HCT116 (cell line): ENCODE data around the gene CEP162. TPM values are rescaled to one million over a fixed set of nuclear protein-coding genes. Genes with fewer than 3 reads are reported as not detected.

Experiments
- ATAC-seq: fragments of 200-7000 bp; cut with Tn5 transposase; 2 replicates; pipeline ENCODE4 v1.9.1; 2020; ENCODE audit warnings: mild to moderate bottlenecking, moderate library complexity
- BruUV-seq: library from RNA; stranded (reverse); fragments of 400-500 nt; replicated peaks from 2 replicates; lab custom pipeline; 2021; lab: Mats Ljungman, UMichigan
- CTCF ChIA-PET: fragments of 300-600 bp; sonication (Branson Sonifier 250); formaldehyde crosslinking; loops from one replicate; lab custom pipeline; 2021; ENCODE audit warnings: antibody characterized with exemption; lab: Charles Lee
- POLR2A ChIA-PET: fragments of 300-600, 350-600 bp; sonication (Branson Sonifier 250); formaldehyde crosslinking; loops from one replicate; lab custom pipeline; 2021; ENCODE audit warnings: antibody characterized with exemption; lab: Charles Lee
- RAD21 ChIA-PET, 2 experiments: fragments of 300-600 bp; sonication (Branson Sonifier 250); formaldehyde crosslinking; loops; one replicate each; lab custom pipeline; 2023; ENCODE audit warnings: low total read pairs in 2 of 2; ENCODE audit not compliant: uncharacterized antibody in 2 of 2, unreplicated experiment in 2 of 2, low non-redundant PET in 1 of 2; lab: Charles Lee
- DNase-seq: peaks from one replicate; pipeline ENCODE4 v3.0.0-alpha.2; 2010; ENCODE audit warnings: low read depth, low spot score
- H2AFZ ChIP-seq: fragments of 200-600 bp; shearing (Covaris generic), sonication (generic); 2 replicates; pipeline ENCODE4 v1.6.1; 2017; ENCODE audit warnings: low read depth, mixed run types, mixed read lengths, antibody characterized with exemption, low read length; ENCODE audit not compliant: poor library complexity, severe bottlenecking
- H3K27ac ChIP-seq: 2 replicates; pipeline ENCODE4 v1.5.1; 2012; ENCODE audit warnings: low read depth, low read length
- H3K27me3 ChIP-seq: fragments of 200-600 bp; sonication (generic); 2 replicates; pipeline ENCODE4 v1.6.1; 2016; ENCODE audit warnings: mixed run types, low read length, mixed read lengths; ENCODE audit not compliant: insufficient read depth
- H3K36me3 ChIP-seq, 2 experiments: fragments of 200-500 bp in 1 of 2; fragments of 200-600 bp in 1 of 2; sonication (Bioruptor generic) in 1 of 2; sonication (generic) in 1 of 2; 2 replicates each; pipeline versions ENCODE4 v1.5.1 to v1.6.1; 2014 to 2016; ENCODE audit warnings: low read length in 2 of 2, inconsistent platforms in 1 of 2, mixed read lengths in 1 of 2, mixed run types in 1 of 2; ENCODE audit not compliant: insufficient read depth in 2 of 2, control insufficient read depth in 1 of 2
- H3K4me1 ChIP-seq, 2 experiments: fragments of 200-600 bp in 1 of 2; sonication (generic) in 1 of 2; 2 replicates each; pipeline versions ENCODE4 v1.5.1 to v1.6.1; 2012 to 2017; ENCODE audit warnings: low read length in 2 of 2, inconsistent platforms in 1 of 2, mild to moderate bottlenecking in 1 of 2, mixed read lengths in 1 of 2, mixed run types in 1 of 2, moderate library complexity in 1 of 2; ENCODE audit not compliant: insufficient read depth in 2 of 2, control insufficient read depth in 1 of 2
- H3K4me2 ChIP-seq: fragments of 200-600 bp; sonication (generic); 2 replicates; pipeline ENCODE4 v1.6.1; 2017; ENCODE audit warnings: mixed run types, low read length, mixed read lengths
- H3K4me3 ChIP-seq, 2 experiments: fragments of 200-600 bp in 1 of 2; sonication (generic) in 1 of 2; replicated peaks in 1 of 2; 2 replicates each; pipeline ENCODE4 v1.5.1; 2011 to 2016; ENCODE audit warnings: low read length in 2 of 2, control low read depth in 1 of 2, low read depth in 1 of 2, mild to moderate bottlenecking in 1 of 2, mixed read lengths in 1 of 2, mixed run types in 1 of 2
- H3K79me2 ChIP-seq: fragments of 200-600 bp; sonication (generic); 2 replicates; pipeline ENCODE4 v1.6.1; 2017; ENCODE audit warnings: mild to moderate bottlenecking, mixed run types, low read length, moderate library complexity, mixed read lengths; ENCODE audit not compliant: insufficient read depth
- H3K9ac ChIP-seq: fragments of 200-600 bp; sonication (generic); 2 replicates; pipeline ENCODE4 v1.6.1; 2016; ENCODE audit warnings: low read length, mixed read lengths
- H3K9me2 ChIP-seq: fragments of 200-600 bp; sonication (generic), shearing (Covaris generic); 2 replicates; pipeline ENCODE4 v1.6.1; 2017; ENCODE audit warnings: mixed run types, mild to moderate bottlenecking, moderate library complexity; ENCODE audit not compliant: insufficient read depth
- H3K9me3 ChIP-seq, 2 experiments: fragments of 200-500 bp in 1 of 2; fragments of 200-600 bp in 1 of 2; sonication (Bioruptor generic) in 1 of 2; sonication (generic) in 1 of 2; 2 replicates each; pipeline ENCODE4 v1.6.1; 2014 to 2017; ENCODE audit warnings: low read length in 2 of 2, mixed read lengths in 2 of 2, inconsistent platforms in 1 of 2, low read depth in 1 of 2, mild to moderate bottlenecking in 1 of 2, mixed run types in 1 of 2, moderate library complexity in 1 of 2; ENCODE audit not compliant: control insufficient read depth in 1 of 2, insufficient read depth in 1 of 2
- H4K20me1 ChIP-seq: fragments of 200-600 bp; sonication (generic), shearing (Covaris generic); 2 replicates; pipeline ENCODE4 v1.6.1; 2017; ENCODE audit warnings: mixed run types, mild to moderate bottlenecking, moderate library complexity; ENCODE audit not compliant: insufficient read depth
- CEBPB ChIP-seq: IDR thresholded peaks from 2 replicates; pipeline ENCODE4 v1.6.1; 2012; ENCODE audit warnings: low read depth
- ELF1 ChIP-seq: IDR thresholded peaks from 2 replicates; pipeline ENCODE4 v1.6.1; 2012; ENCODE audit warnings: low read depth, borderline replicate concordance
- EZH2 ChIP-seq: fragments of 200-600 bp; sonication (generic); IDR thresholded peaks from 2 replicates; pipeline ENCODE4 v1.6.1; 2017; ENCODE audit warnings: antibody characterized with exemption, mixed run types
- JUND ChIP-seq: IDR thresholded peaks from 2 replicates; pipeline ENCODE4 v1.6.1; 2012
- POLR2A ChIP-seq: IDR thresholded peaks from 2 replicates; pipeline ENCODE4 v1.7.0; 2011; ENCODE audit warnings: borderline replicate concordance; ENCODE audit not compliant: insufficient read depth, insufficient read length; ENCODE audit errors: extremely low read depth
- SIN3A ChIP-seq: IDR thresholded peaks from 2 replicates; pipeline ENCODE4 v1.6.1; 2012; ENCODE audit warnings: low read depth
- SP1 ChIP-seq: IDR thresholded peaks from 2 replicates; pipeline ENCODE4 v1.6.1; 2012; ENCODE audit warnings: low read depth
- SRF ChIP-seq: IDR thresholded peaks from 2 replicates; pipeline ENCODE4 v1.6.1; 2012; ENCODE audit warnings: low read depth
- ZNF274 ChIP-seq: fragments of 200-500 bp; sonication (Bioruptor generic); IDR thresholded peaks from 2 replicates; pipeline ENCODE4 v1.6.1; 2014; ENCODE audit warnings: mild to moderate bottlenecking, low read depth, low read length, inconsistent platforms
- intact Hi-C: fragments of 100-400 bp; cut with micrococcal nuclease; formaldehyde crosslinking; loops from 2 replicates; pipeline ENCODE4 v1.10.0; 2022
- total RNA-seq: library from RNA; stranded (reverse); gene quantifications from one replicate; pipeline ENCODE4 v1.2.1, GENCODE V29; 2021; ENCODE audit not compliant: unreplicated experiment
- TF ChIP-seq, protein P1 (sequence below): IDR thresholded peaks from 2 replicates; pipeline ENCODE4 v1.6.1; 2011; ENCODE audit warnings: mild to moderate bottlenecking, low read length, moderate library complexity; ENCODE audit not compliant: insufficient replicate concordance; ENCODE audit errors: extremely low read depth
- TF ChIP-seq, protein P2 (sequence below): IDR thresholded peaks from 2 replicates; pipeline ENCODE4 v1.6.1; 2012
- TF ChIP-seq, protein P3 (sequence below): IDR thresholded peaks from 2 replicates; pipeline ENCODE4 v1.6.1; 2012; ENCODE audit warnings: low read depth

Gene CEP162
- total RNA-seq, 1 experiment from 2014 or later: 5.5 TPM

DNA sequence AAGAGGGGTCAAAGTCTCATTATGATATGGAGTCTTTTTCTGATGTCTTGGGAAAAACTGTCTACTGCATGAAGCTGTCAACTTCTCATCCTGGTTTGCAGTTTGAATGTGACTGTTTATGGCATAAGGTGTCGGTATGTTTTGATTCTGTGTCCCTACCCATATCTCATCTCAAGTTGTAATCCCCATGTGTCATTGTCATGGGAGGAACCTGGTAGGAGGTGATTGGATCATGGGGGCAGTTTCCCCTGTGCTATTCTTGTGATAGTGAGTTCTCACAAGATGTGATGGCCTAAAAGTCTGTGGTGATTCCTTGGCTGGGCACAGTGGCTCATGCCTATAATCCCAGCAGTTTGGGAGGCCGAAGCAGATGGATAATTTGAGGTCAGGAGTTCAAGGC is 146.2 kb downstream of the CEP162 start:
- ATAC-seq (no peak), DNase-seq (no peak)
- no peaks in the 10 kb centered on the region for H3K9me2 ChIP-seq
- H3K27ac ChIP-seq: no peak overlapping the region
- BruUV-seq: no TSS peak
- ChIA-PET RAD21 (no interaction called here), CTCF (no interaction called here), POLR2A (no interaction called here)
- TF ChIP-seq POLR2A (no peak), JUND (no peak), SRF (no peak), EZH2 (no peak), SIN3A (no peak), ZNF274 (no peak), ELF1 (no peak), CEBPB (no peak), SP1 (no peak)
- TF ChIP-seq, protein P1, sequence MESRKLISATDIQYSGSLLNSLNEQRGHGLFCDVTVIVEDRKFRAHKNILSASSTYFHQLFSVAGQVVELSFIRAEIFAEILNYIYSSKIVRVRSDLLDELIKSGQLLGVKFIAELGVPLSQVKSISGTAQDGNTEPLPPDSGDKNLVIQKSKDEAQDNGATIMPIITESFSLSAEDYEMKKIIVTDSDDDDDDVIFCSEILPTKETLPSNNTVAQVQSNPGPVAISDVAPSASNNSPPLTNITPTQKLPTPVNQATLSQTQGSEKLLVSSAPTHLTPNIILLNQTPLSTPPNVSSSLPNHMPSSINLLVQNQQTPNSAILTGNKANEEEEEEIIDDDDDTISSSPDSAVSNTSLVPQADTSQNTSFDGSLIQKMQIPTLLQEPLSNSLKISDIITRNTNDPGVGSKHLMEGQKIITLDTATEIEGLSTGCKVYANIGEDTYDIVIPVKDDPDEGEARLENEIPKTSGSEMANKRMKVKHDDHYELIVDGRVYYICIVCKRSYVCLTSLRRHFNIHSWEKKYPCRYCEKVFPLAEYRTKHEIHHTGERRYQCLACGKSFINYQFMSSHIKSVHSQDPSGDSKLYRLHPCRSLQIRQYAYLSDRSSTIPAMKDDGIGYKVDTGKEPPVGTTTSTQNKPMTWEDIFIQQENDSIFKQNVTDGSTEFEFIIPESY: no peak
- TF ChIP-seq, protein P2, sequence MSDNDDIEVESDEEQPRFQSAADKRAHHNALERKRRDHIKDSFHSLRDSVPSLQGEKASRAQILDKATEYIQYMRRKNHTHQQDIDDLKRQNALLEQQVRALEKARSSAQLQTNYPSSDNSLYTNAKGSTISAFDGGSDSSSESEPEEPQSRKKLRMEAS: no peak
- TF ChIP-seq, protein P3, sequence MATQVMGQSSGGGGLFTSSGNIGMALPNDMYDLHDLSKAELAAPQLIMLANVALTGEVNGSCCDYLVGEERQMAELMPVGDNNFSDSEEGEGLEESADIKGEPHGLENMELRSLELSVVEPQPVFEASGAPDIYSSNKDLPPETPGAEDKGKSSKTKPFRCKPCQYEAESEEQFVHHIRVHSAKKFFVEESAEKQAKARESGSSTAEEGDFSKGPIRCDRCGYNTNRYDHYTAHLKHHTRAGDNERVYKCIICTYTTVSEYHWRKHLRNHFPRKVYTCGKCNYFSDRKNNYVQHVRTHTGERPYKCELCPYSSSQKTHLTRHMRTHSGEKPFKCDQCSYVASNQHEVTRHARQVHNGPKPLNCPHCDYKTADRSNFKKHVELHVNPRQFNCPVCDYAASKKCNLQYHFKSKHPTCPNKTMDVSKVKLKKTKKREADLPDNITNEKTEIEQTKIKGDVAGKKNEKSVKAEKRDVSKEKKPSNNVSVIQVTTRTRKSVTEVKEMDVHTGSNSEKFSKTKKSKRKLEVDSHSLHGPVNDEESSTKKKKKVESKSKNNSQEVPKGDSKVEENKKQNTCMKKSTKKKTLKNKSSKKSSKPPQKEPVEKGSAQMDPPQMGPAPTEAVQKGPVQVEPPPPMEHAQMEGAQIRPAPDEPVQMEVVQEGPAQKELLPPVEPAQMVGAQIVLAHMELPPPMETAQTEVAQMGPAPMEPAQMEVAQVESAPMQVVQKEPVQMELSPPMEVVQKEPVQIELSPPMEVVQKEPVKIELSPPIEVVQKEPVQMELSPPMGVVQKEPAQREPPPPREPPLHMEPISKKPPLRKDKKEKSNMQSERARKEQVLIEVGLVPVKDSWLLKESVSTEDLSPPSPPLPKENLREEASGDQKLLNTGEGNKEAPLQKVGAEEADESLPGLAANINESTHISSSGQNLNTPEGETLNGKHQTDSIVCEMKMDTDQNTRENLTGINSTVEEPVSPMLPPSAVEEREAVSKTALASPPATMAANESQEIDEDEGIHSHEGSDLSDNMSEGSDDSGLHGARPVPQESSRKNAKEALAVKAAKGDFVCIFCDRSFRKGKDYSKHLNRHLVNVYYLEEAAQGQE: no peak
- H2AFZ ChIP-seq: no peak overlapping the region
- no peaks in the 10 kb centered on the region for H3K4me1 ChIP-seq
- no peaks in the 10 kb centered on the region for H3K27me3 ChIP-seq
- H3K4me3 ChIP-seq: no peak overlapping the region
- no peaks in the 10 kb centered on the region for H4K20me1 ChIP-seq
- H3K4me2 ChIP-seq: no peak overlapping the region
- no peak overlapping the region for H3K9ac ChIP-seq
- intact Hi-C loops: no loop called here
- no peaks in the 10 kb centered on the region for H3K79me2 ChIP-seq
- no peaks in the 10 kb centered on the region for H3K9me3 ChIP-seq
- H3K36me3 ChIP-seq: no peaks in the 10 kb centered on the region
